HepG2 (cell line): ENCODE measurements around the gene SORBS2. TPM values are rescaled to one million over a fixed set of nuclear protein-coding genes. Genes with fewer than 3 reads are reported as not detected.

Experiments
- ATAC-seq: fragments of 200-7000 bp; cut with Tn5 transposase; 3 replicates; pipeline ENCODE4 v1.9.1; 2020; ENCODE audit warnings: mild to moderate bottlenecking, moderate library complexity
- BruUV-seq: library from RNA; stranded (reverse); fragments of 400-500 nt; replicated peaks from 2 replicates; lab custom pipeline; 2021; lab: Mats Ljungman, UMichigan
- CTCF ChIA-PET: fragments of 300-600 bp; formaldehyde crosslinking; extraction: SDS; loops from one replicate; lab custom pipeline; 2021; ENCODE audit warnings: low total read pairs, inconsistent platforms, low intra/inter-chr PET ratio; lab: Yijun Ruan, JAX
- POLR2A ChIA-PET: fragments of 350-600 bp; sonication (Branson Sonifier 250); formaldehyde crosslinking; loops from one replicate; lab custom pipeline; 2020; ENCODE audit warnings: antibody characterized with exemption, inconsistent platforms; lab: Yijun Ruan, JAX
- DNase-seq: peaks from one replicate; pipeline ENCODE4 v3.0.0-alpha.2; 2015; ENCODE audit warnings: low spot score
- FAIRE-seq: peaks from 3 replicates; lab custom pipeline; 2011; peaks lifted over from hg19 to GRCh38; lab: Jason Lieb, UNC
- H2AFZ ChIP-seq: one replicate; pipeline ENCODE4 v1.6.1; 2011; ENCODE audit warnings: low read length, inconsistent platforms
- H3K27ac ChIP-seq: fragments of 300-600 bp; 3 replicates; pipeline ENCODE4 v1.8.0; 2011; ENCODE audit warnings: mixed run types, mild to moderate bottlenecking, mixed read lengths, low read length, inconsistent platforms; ENCODE audit not compliant: insufficient read depth; ENCODE audit errors: extremely low read length
- H3K27me3 ChIP-seq, 2 experiments: fragments of 200-600 bp in 1 of 2; 2 replicates in 1 of 2; 3 replicates in 1 of 2; pipeline versions ENCODE4 v1.6.0 to v1.8.0; 2011; ENCODE audit warnings: low read length in 2 of 2, mild to moderate bottlenecking in 2 of 2, moderate library complexity in 2 of 2, inconsistent platforms in 1 of 2; ENCODE audit not compliant: insufficient read depth in 2 of 2, control insufficient read depth in 1 of 2
- H3K36me3 ChIP-seq, 2 experiments: fragments of 200-600 bp in 1 of 2; replicated peaks in 1 of 2; 2 replicates in 1 of 2; 3 replicates in 1 of 2; pipeline versions ENCODE4 v1.5.1 to v1.8.0; 2011; ENCODE audit warnings: low read length in 2 of 2, inconsistent platforms in 1 of 2; ENCODE audit not compliant: insufficient read depth in 2 of 2, control insufficient read depth in 1 of 2
- H3K4me1 ChIP-seq: 2 replicates; pipeline ENCODE4 v1.5.1; 2012; ENCODE audit warnings: low read length, inconsistent platforms; ENCODE audit not compliant: insufficient read depth
- H3K4me2 ChIP-seq: 2 replicates; pipeline ENCODE4 v1.6.0; 2011; ENCODE audit warnings: low read depth, low read length, inconsistent platforms
- H3K4me3 ChIP-seq, 3 experiments: fragments of 200-600 bp in 1 of 3; sonication (generic), shearing (Covaris generic) in 1 of 3; replicated peaks in 1 of 3; 2 replicates each; pipeline ENCODE4 v1.5.1; 2011 to 2016; ENCODE audit warnings: low read length in 3 of 3, inconsistent platforms in 2 of 3, low read depth in 2 of 3, mild to moderate bottlenecking in 2 of 3, control low read depth in 1 of 3, mixed read lengths in 1 of 3; ENCODE audit not compliant: insufficient read depth in 1 of 3
- H3K79me2 ChIP-seq: one replicate; pipeline ENCODE4 v1.6.1; 2011; ENCODE audit warnings: low read length, inconsistent platforms; ENCODE audit not compliant: insufficient read depth
- H3K9ac ChIP-seq: 2 replicates; pipeline ENCODE4 v1.6.0; 2011; ENCODE audit warnings: mild to moderate bottlenecking, low read depth, low read length, inconsistent platforms; ENCODE audit not compliant: insufficient read depth
- H3K9me3 ChIP-seq: 2 replicates; pipeline ENCODE4 v1.5.1; 2012; ENCODE audit warnings: mild to moderate bottlenecking, low read length
- H4K20me1 ChIP-seq: 2 replicates; pipeline ENCODE4 v1.6.0; 2011; ENCODE audit warnings: inconsistent platforms, mild to moderate bottlenecking, low read length, moderate library complexity; ENCODE audit not compliant: insufficient read depth
- ATF1 ChIP-seq: IDR thresholded peaks from 2 replicates; pipeline ENCODE4 v1.6.1; 2016; ENCODE audit warnings: mild to moderate bottlenecking, control low read depth
- CHD2 ChIP-seq: IDR thresholded peaks from 2 replicates; pipeline ENCODE4 v1.6.1; 2011; ENCODE audit warnings: low read depth, low read length, improper control_type of control experiment
- GATAD2A ChIP-seq: IDR thresholded peaks from 2 replicates; pipeline ENCODE4 v1.6.1; 2016
- JDP2 ChIP-seq: sonication (generic); formaldehyde crosslinking; IDR thresholded peaks from 2 replicates; pipeline ENCODE4 v1.8.1; 2022; ENCODE audit warnings: missing genetic modification reagents, borderline replicate concordance
- PLRG1 ChIP-seq: fragments of 450-650 bp; conservative IDR thresholded peaks from 2 replicates; pipeline ENCODE4 v1.6.1; 2016
- RARA ChIP-seq: IDR thresholded peaks from 2 replicates; pipeline ENCODE4 v1.6.1; 2016; ENCODE audit warnings: missing genetic modification reagents, missing compliant biosample characterization
- RELA ChIP-seq: sonication (generic); formaldehyde crosslinking; IDR thresholded peaks from 2 replicates; pipeline ENCODE4 v1.4.0; 2020; ENCODE audit warnings: missing genetic modification reagents
- ZBTB3 ChIP-seq: sonication (generic); formaldehyde crosslinking; IDR thresholded peaks from 2 replicates; pipeline ENCODE4 v1.4.0; 2020; ENCODE audit warnings: low read depth, mild to moderate bottlenecking, moderate library complexity, missing genetic modification reagents, borderline replicate concordance
- ZBTB7B ChIP-seq: sonication (generic); formaldehyde crosslinking; IDR thresholded peaks from 2 replicates; pipeline ENCODE4 v1.4.0; 2020; ENCODE audit warnings: missing genetic modification reagents
- ZBTB8A ChIP-seq: sonication (generic); formaldehyde crosslinking; IDR thresholded peaks from 2 replicates; pipeline ENCODE4 v1.4.0; 2020; ENCODE audit warnings: mild to moderate bottlenecking, low read depth, missing genetic modification reagents, borderline replicate concordance
- ZNF225 ChIP-seq: sonication (generic); formaldehyde crosslinking; IDR thresholded peaks from 2 replicates; pipeline ENCODE4 v1.4.0; 2020; ENCODE audit warnings: mild to moderate bottlenecking, missing genetic modification reagents
- ZNF484 ChIP-seq: sonication (generic); formaldehyde crosslinking; IDR thresholded peaks from 2 replicates; pipeline ENCODE4 v1.5.1; 2020; ENCODE audit warnings: mild to moderate bottlenecking, low read depth, missing genetic modification reagents, borderline replicate concordance
- WGBS: methylation state at CpG from one replicate; pipeline ENCODE4 v1.1.6; 2017; ENCODE audit warnings: low lambda C conversion rate; 5-methylcytosine and 5-hydroxymethylcytosine counted together
- in situ Hi-C: cut with HindIII; loops from 2 replicates; pipeline ENCODE4 v1.10.0; 2017; ENCODE audit warnings: low pct_unique_long_range_greater_than_20kb; ENCODE audit not compliant: extremely low pct_ligation_motif_present
- intact Hi-C: fragments of 100-400 bp; cut with micrococcal nuclease; formaldehyde crosslinking; loops from one replicate; pipeline ENCODE4 v1.10.0; 2022; ENCODE audit not compliant: unreplicated experiment
- polyA plus RNA-seq, 8 experiments: library from polyadenylated mRNA; depleted of rRNA in 3 of 8; stranded (reverse) in 7 of 8; unstranded in 1 of 8; fragments of >200 nt; fragmentation: Illumina TruSeq in 4 of 8; extraction: Trizol in 4 of 8; gene quantifications; 2 replicates each; pipeline versions ENCODE4 v1.2.1 to v1.2.3, GENCODE V29; 2011 to 2016; ENCODE audit warnings: low read depth in 4 of 8, missing spikeins in 1 of 8, mixed read lengths in 1 of 8; ENCODE audit not compliant: insufficient read depth in 1 of 8
- total RNA-seq, 5 experiments: library from RNA; depleted of rRNA; stranded (reverse); fragments of >200 nt; fragmentation: Illumina TruSeq; extraction: Trizol; gene quantifications; 2 replicates each; pipeline ENCODE4 v1.2.3, GENCODE V29; 2016; ENCODE audit warnings: low read depth in 1 of 5
- TF ChIP-seq, protein P1 (sequence below): IDR thresholded peaks from 2 replicates; pipeline ENCODE4 v1.6.1; 2016; ENCODE audit warnings: missing genetic modification reagents, missing compliant biosample characterization
- TF ChIP-seq, protein P2 (sequence below): sonication (generic); formaldehyde crosslinking; IDR thresholded peaks from 2 replicates; pipeline ENCODE4 v1.8.0; 2022; ENCODE audit warnings: mild to moderate bottlenecking, missing genetic modification reagents

The SORBS2 gene
- total and polyA plus RNA-seq, 2 of the 13 experiments (the other 11 are each of a cell fraction or from before 2014, with no cell fraction given): 25.0 to 80.5 TPM

DNA sequence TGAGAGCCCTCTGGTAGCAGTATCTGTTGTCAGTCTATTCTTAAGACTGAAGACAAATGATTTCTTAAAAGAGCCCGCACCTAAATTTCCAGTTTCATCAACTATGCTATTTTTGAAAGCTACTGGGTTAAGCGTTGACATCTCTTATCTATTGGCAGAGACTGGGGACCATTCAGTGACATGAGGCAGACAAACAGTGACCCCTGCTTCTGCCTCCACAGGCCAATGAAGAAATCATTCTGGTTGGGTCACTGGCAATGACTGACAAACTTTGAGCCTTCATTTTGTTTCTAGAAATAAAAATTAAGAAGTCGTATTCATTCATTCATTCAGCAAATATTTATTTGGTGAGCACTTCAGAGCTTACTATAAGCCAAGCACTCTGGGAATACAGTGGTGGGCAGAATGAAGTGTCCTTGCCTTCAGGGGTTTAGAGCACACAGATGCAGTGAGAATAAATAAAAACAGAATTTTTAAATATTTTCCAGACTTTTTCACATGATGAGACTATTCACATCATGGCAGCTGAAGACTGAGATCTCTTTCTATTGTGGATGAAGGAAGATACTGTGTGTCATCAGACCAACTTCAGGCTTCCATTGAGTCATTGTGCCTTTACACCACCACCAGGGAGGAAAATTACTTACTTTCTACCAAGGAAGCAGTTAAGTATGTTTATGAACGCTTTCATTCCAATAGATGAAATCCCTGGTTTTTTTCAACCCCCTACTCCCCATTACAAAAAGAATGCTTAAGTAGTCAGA, 36.0 kb downstream of the SORBS2 start:
- FAIRE-seq: no peak
- intact Hi-C loops: loop anchor here (2.0 kb wide), 3 partner anchors 17 to 63 kb away; no protein-coding TSS in a partner anchor
- BruUV-seq: no TSS peak
- Histone ChIP-seq H3K9ac (no peak overlapping the region), H3K4me3 (no peak overlapping the region; a peak in 1 of 6 replicates), H3K9me3 (no peaks in the 10 kb centered on the region), H4K20me1 (no peaks in the 10 kb centered on the region), H3K79me2 (peaks cover 23% of the 10 kb centered on the region), H2AFZ (no peak overlapping the region), H3K4me2 (no peak overlapping the region), H3K36me3 (peaks cover 0 to 1% of the 10 kb centered on the region in 2 experiments; a peak in 1 of 5 replicates), H3K27ac (peak overlapping the region; percentile 96), H3K4me1 (peaks cover 71% of the 10 kb centered on the region), H3K27me3 (no peaks in the 10 kb centered on the region)
- no peak for TF ChIP-seq JDP2 (CRISPR knock-in tag)
- no peak for TF ChIP-seq ZBTB3 (CRISPR knock-in tag)
- no peak for TF ChIP-seq ATF1
- no peak for TF ChIP-seq GATAD2A (CRISPR knock-in tag)
- TF ChIP-seq ZBTB7B (CRISPR knock-in tag): no peak
- TF ChIP-seq, protein P1, sequence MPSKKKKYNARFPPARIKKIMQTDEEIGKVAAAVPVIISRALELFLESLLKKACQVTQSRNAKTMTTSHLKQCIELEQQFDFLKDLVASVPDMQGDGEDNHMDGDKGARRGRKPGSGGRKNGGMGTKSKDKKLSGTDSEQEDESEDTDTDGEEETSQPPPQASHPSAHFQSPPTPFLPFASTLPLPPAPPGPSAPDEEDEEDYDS (CRISPR knock-in tag): no peak
- TF ChIP-seq, protein P2, sequence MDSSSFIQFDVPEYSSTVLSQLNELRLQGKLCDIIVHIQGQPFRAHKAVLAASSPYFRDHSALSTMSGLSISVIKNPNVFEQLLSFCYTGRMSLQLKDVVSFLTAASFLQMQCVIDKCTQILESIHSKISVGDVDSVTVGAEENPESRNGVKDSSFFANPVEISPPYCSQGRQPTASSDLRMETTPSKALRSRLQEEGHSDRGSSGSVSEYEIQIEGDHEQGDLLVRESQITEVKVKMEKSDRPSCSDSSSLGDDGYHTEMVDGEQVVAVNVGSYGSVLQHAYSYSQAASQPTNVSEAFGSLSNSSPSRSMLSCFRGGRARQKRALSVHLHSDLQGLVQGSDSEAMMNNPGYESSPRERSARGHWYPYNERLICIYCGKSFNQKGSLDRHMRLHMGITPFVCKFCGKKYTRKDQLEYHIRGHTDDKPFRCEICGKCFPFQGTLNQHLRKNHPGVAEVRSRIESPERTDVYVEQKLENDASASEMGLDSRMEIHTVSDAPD (CRISPR knock-in tag): no peak
- TF ChIP-seq RARA (CRISPR knock-in tag): no peak
- TF ChIP-seq RELA (CRISPR knock-in tag): no peak
- no peak for TF ChIP-seq ZNF225
- TF ChIP-seq ZBTB8A (CRISPR knock-in tag): no peak
- TF ChIP-seq PLRG1: no peak
- TF ChIP-seq CHD2: no peak
- TF ChIP-seq ZNF484 (CRISPR knock-in tag): no peak
- in situ Hi-C loops: no loop called here
- 86% methylated on average over 4 of the region's 4 CpGs for WGBS
- POLR2A ChIA-PET: interaction anchor here (3.9 to 5.0 kb wide), 2 partner anchors 35 to 64 kb away, joined by 43 to 57 read pairs; partner anchors contain the start of gene SORBS2
- no peak for DNase-seq
- ATAC-seq: no peak
- CTCF ChIA-PET: no interaction called here
